Stomach (tissue), 4 donors: ENCODE measurements around the gene RTTN.

ENCODE experiments used
- CTCF ChIP-seq, 7 experiments: fragments of 450-650 bp in 4 of 7; fragments of 200-600 bp in 3 of 7; sonication (generic) in 3 of 7; IDR thresholded peaks; one replicate each; pipeline ENCODE4 v1.5.1; 2016 to 2019; ENCODE audit warnings: antibody characterized with exemption in 7 of 7, control low read depth in 2 of 7, mild to moderate bottlenecking in 1 of 7
- POLR2A ChIP-seq, 4 donors: fragments of 450-650 bp; IDR thresholded peaks; one replicate each; pipeline ENCODE4 v1.6.1; 2016; ENCODE audit warnings: antibody characterized with exemption in 4 of 4, control low read depth in 2 of 4, mild to moderate bottlenecking in 1 of 4, moderate library complexity in 1 of 4

- TF ChIP-seq CTCF (IDR thresholded peaks at IDR 0.05) (no peak), POLR2A (IDR thresholded peaks at IDR 0.05) (no peak)
Measured at GRCh38 chr18:70036168-70036567, 169.3 kb downstream of the RTTN start.
